ENCODE data around the gene ANKRD33B.

The ANKRD33B gene

GRCh38 chr5:10615693-10616092, 51.8 kb downstream of the ANKRD33B start:
- no peak for DNase-seq
- Histone ChIP-seq H3K4me3 (ENCODE audit: low read depth, low read length) (no peak overlapping the region), H3K27ac (no peak overlapping the region), H3K36me3 (replicated peaks) (no peaks in the 10 kb centered on the region), H3K27me3 (replicated peaks) (no peaks in the 10 kb centered on the region)
- TF ChIP-seq CTCF (IDR thresholded peaks at IDR 0.05; ENCODE audit: low read depth, low read length, missing control alignments): no peak
- in situ Hi-C loops (cut with HindIII; ENCODE audit: low pct_ligation_motif_present, low sequenced_read_pairs): no loop called here

- Histone ChIP-seq H3K36me3 (replicated peaks) (no peaks in the 10 kb centered on the region), H3K4me3 (ENCODE audit: low read depth, low read length) (no peak overlapping the region), H3K27me3 (replicated peaks) (no peaks in the 10 kb centered on the region), H3K27ac (no peak overlapping the region)
- no peak for DNase-seq
- in situ Hi-C loops (cut with HindIII; ENCODE audit: low pct_ligation_motif_present, low sequenced_read_pairs): no loop called here
- no peak for TF ChIP-seq CTCF (IDR thresholded peaks at IDR 0.05; ENCODE audit: low read depth, low read length, missing control alignments)
Observed at GRCh38 chr5:10617103-10617502, 53.2 kb downstream of the ANKRD33B start.

- DNase-seq: no peak
- H3K4me3 ChIP-seq (ENCODE audit: low read depth, low read length): no peak overlapping the region
- H3K27me3 ChIP-seq (replicated peaks): no peaks in the 10 kb centered on the region
- TF ChIP-seq CTCF (IDR thresholded peaks at IDR 0.05; ENCODE audit: low read depth, low read length, missing control alignments): no peak
- no peaks in the 10 kb centered on the region for H3K36me3 ChIP-seq (replicated peaks)
- no peak overlapping the region for H3K27ac ChIP-seq
- in situ Hi-C loops (cut with HindIII; ENCODE audit: low pct_ligation_motif_present, low sequenced_read_pairs): no loop called here
Observed at GRCh38 chr5:10618311-10618710, 54.4 kb downstream of the ANKRD33B start.

- Histone ChIP-seq H3K36me3 (replicated peaks) (no peaks in the 10 kb centered on the region), H3K27me3 (replicated peaks) (no peaks in the 10 kb centered on the region), H3K27ac (no peak overlapping the region), H3K4me3 (ENCODE audit: low read depth, low read length) (no peak overlapping the region)
- TF ChIP-seq CTCF (IDR thresholded peaks at IDR 0.05; ENCODE audit: low read depth, low read length, missing control alignments): no peak
- in situ Hi-C loops (cut with HindIII; ENCODE audit: low pct_ligation_motif_present, low sequenced_read_pairs): no loop called here
- no peak for DNase-seq
Observed at GRCh38 chr5:10619649-10620048, 55.8 kb downstream of the ANKRD33B start.

GRCh38 chr5:10620346-10620745, 56.5 kb downstream of the ANKRD33B start:
- in situ Hi-C loops (cut with HindIII; ENCODE audit: low pct_ligation_motif_present, low sequenced_read_pairs): no loop called here
- TF ChIP-seq CTCF (IDR thresholded peaks at IDR 0.05; ENCODE audit: low read depth, low read length, missing control alignments): no peak
- no peak overlapping the region for H3K27ac ChIP-seq

GRCh38 chr5:10621832-10622231, 58.0 kb downstream of the ANKRD33B start:
- TF ChIP-seq CTCF (IDR thresholded peaks at IDR 0.05; ENCODE audit: low read depth, low read length, missing control alignments): no peak
- no peaks in the 10 kb centered on the region for H3K36me3 ChIP-seq (replicated peaks)
- in situ Hi-C loops (cut with HindIII; ENCODE audit: low pct_ligation_motif_present, low sequenced_read_pairs): no loop called here
- no peak for DNase-seq
- H3K27ac ChIP-seq: no peak overlapping the region
- no peak overlapping the region for H3K4me3 ChIP-seq (ENCODE audit: low read depth, low read length)
- H3K27me3 ChIP-seq (replicated peaks): no peaks in the 10 kb centered on the region

More at GRCh38 chr5:10620346-10620745, 56.5 kb downstream of the ANKRD33B start:
- Histone ChIP-seq H3K4me3 (ENCODE audit: low read depth, low read length) (no peak overlapping the region), H3K36me3 (replicated peaks) (no peaks in the 10 kb centered on the region), H3K27me3 (replicated peaks) (no peaks in the 10 kb centered on the region)
- no peak for DNase-seq
